Measurements from ENCODE around the gene DOCK1. TPM values are rescaled to one million over a fixed set of nuclear protein-coding genes. Genes with fewer than 3 reads are reported as not detected.

The DOCK1 gene
- total RNA-seq, 4 donors from 2014 or later = 41.1 to 62.4 (median 53.2) TPM

GRCh38 chr10:127386606-127387327, 481.5 kb downstream of the DOCK1 start:
- TF ChIP-seq CTCF (IDR thresholded peaks at IDR 0.05; ENCODE audit: low read depth) = no peak

GRCh38 chr10:127391875-127392274, 486.6 kb downstream of the DOCK1 start:
- no peak for TF ChIP-seq CTCF (IDR thresholded peaks at IDR 0.05; ENCODE audit: low read depth)

- no peak for TF ChIP-seq CTCF (IDR thresholded peaks at IDR 0.05; ENCODE audit: low read depth)
Measured at GRCh38 chr10:127392351-127393235, 487.4 kb downstream of the DOCK1 start.

GRCh38 chr10:127398140-127398970, 493.1 kb downstream of the DOCK1 start:
- TF ChIP-seq CTCF (IDR thresholded peaks at IDR 0.05; ENCODE audit: low read depth) = no peak

GRCh38 chr10:127398971-127399365, 493.7 kb downstream of the DOCK1 start:
- TF ChIP-seq CTCF (IDR thresholded peaks at IDR 0.05; ENCODE audit: low read depth) = no peak

- no peak for TF ChIP-seq CTCF (IDR thresholded peaks at IDR 0.05; ENCODE audit: low read depth)
Measured at GRCh38 chr10:127399668-127400067, 494.4 kb downstream of the DOCK1 start.
